CD4-positive, alpha-beta T cell treated with Interleukin-17A for 4 hours (primary cell): ENCODE data around the gene PGAP3.
A peak's percentile ranks its signal among the peaks of the same experiment; 100 is the strongest.
"Not testable (repeated sequence)": the region's sequence is repeated elsewhere in the genome, so short reads cannot be mapped to it uniquely, and the experiment has no call there.

ENCODE experiments used
- DNase-seq: peaks from one replicate; pipeline ENCODE4 v3.0.0-alpha.2; 2020; ENCODE audit warnings: mixed read lengths

Gene PGAP3

GRCh38 chr17:39687546-39688474 lies at the start of gene PGAP3:
PGAP3 (minus strand) TSS chr17:39688057; CDS start chr17:39688014, 43 bp downstream.
- peak; percentile 90 for DNase-seq

GRCh38 chr17:39737206-39737759 lies 49.4 kb upstream of the PGAP3 start:
- no peak for DNase-seq

- no peak for DNase-seq
Measured at GRCh38 chr17:39736319-39737165, 48.7 kb upstream of the PGAP3 start.

GRCh38 chr17:39735882-39736281 lies 48.0 kb upstream of the PGAP3 start:
- no peak for DNase-seq

- DNase-seq, result no peak
Measured at GRCh38 chr17:39732586-39732985, 44.7 kb upstream of the PGAP3 start.

- peak; percentile 96 for DNase-seq
Measured at GRCh38 chr17:39730095-39730921, 42.5 kb upstream of the PGAP3 start, which contains the start of gene MIEN1. MIEN1 (minus strand) TSS chr17:39730532; CDS start chr17:39730495, 37 bp downstream.

GRCh38 chr17:39729280-39729851 lies 41.5 kb upstream of the PGAP3 start:
- DNase-seq, result no peak

GRCh38 chr17:39727556-39727955 lies 39.7 kb upstream of the PGAP3 start:
- no peak for DNase-seq

GRCh38 chr17:39726617-39727016 lies 38.8 kb upstream of the PGAP3 start:
- no peak for DNase-seq

GRCh38 chr17:39725923-39726322 lies 38.1 kb upstream of the PGAP3 start:
- not testable (repeated sequence) for DNase-seq

- DNase-seq, result no peak
Measured at GRCh38 chr17:39724731-39725130, 36.9 kb upstream of the PGAP3 start.

GRCh38 chr17:39722965-39723848 lies 35.4 kb upstream of the PGAP3 start:
- DNase-seq, result no peak

GRCh38 chr17:39722104-39722503 lies 34.2 kb upstream of the PGAP3 start:
- no peak for DNase-seq

GRCh38 chr17:39719563-39720355 lies 31.9 kb upstream of the PGAP3 start:
- no peak for DNase-seq

- DNase-seq, result no peak
Measured at GRCh38 chr17:39717660-39718059, 29.8 kb upstream of the PGAP3 start.

- DNase-seq, result no peak
Measured at GRCh38 chr17:39716879-39717536, 29.2 kb upstream of the PGAP3 start.

GRCh38 chr17:39716073-39716818 lies 28.4 kb upstream of the PGAP3 start:
- no peak for DNase-seq

GRCh38 chr17:39715375-39716072 lies 27.7 kb upstream of the PGAP3 start:
- DNase-seq, result no peak
